HG03439 (cell line): ENCODE results near the gene ABCC9.
"Not testable (repeated sequence)": the region's sequence is repeated elsewhere in the genome, so short reads cannot be mapped to it uniquely, and the experiment has no call there.

Experiments
- ATAC-seq: cut with Tn5 transposase; IDR thresholded peaks from one replicate; pipeline ENCODE4 v1.9.1; 2021; ENCODE audit warnings: mild to moderate bottlenecking, moderate library complexity; ENCODE audit not compliant: unreplicated experiment

Gene ABCC9

DNA sequence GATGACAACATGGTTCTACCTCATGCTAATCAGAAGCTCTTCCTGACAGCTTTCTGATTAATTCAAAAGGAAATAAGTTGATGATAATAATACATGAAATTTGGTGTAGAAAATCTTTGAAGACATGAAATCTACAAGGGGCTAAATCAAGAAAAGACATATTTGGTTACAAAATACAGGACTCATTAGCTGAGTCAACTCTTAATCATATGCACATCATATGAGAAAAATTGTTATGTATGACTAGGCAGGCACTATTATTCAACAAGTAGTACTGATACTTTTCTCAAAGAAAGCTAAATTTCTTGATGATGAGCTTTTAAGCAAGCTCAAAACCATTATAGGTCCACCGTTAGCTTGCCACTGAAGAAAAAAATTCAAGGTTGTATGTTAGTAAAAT is 7.1 kb downstream of the ABCC9 start:
- no peak for ATAC-seq

DNA sequence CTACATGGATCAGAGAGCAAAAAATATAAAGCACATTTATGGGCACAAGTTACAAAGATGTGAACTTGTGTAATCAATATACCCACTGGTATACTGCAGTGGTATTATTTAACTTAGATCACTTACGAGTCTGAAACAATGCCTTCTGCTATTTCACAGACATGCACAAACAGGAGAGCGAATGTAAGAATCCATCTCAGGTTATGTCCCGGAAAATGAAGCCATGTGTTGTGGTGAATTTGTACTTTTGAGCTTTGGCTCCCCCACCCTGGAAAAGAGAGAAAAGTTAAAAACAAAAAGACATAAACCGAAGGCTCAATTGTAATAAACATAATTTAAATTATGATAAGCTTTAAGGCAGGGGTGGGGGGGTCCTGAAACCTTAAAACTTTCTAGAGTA is 7.6 kb downstream of the ABCC9 start:
- no peak for ATAC-seq

DNA sequence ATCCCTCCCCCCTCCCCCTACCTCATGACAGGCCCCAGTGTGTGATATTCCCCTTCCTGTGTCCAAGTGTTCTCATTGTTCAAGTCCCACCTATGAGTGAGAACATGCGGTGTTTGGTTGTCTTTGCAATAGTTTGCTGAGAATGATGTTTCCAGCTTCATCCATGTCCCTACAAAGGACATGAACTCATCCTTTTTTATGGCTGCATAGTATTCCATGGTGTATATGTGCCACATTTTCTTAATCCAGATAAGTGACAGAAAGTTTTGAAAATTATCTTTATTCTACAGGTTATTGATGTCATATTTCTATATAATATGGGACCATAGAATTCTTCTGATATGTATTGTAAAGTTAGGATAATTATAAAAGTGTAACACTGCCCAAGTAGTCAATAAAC is 11.3 kb downstream of the ABCC9 start:
- ATAC-seq = not testable (repeated sequence)

- no peak for ATAC-seq
Observed at GRCh38 chr12:21925296-21925913, 15.8 kb downstream of the ABCC9 start.

- ATAC-seq = no peak
Observed at GRCh38 chr12:21921436-21921835, 19.8 kb downstream of the ABCC9 start.

DNA sequence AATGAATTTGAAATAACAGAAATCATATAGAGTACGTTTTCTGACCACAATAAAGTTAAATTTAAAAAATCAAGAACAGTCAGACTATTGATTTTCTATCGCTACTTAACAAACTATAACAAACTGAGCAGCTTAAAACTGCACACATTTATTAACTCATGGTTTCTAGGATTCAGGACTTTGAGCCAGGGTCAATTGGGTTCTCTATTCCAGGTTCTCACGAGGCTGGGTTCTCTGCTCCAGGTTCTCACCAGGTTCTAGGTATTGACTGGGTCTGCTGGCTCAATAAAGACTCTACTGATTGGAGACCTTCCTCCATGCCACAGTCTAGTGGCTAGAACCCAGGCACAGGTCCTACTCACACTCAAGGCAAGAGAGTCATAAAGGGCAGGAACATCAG is 22.8 kb downstream of the ABCC9 start:
- no peak for ATAC-seq

DNA sequence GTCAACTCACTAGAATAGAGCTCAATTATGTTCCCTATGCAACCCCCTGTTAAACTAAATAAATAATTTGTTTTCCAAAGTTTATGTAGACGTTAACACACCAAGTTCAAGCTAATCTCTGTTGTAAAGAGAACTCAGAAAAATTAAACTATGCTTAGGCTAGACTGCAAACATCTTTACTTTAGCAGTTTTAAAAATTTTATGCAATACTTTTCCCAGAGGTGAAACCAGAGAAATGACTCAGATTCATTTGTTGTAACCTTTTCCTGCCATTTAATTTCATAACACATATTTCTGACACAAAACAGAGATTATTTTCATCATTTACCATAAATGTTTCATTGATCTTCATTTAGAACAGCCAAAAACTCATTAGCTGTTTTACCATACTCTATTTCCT is 27.4 kb downstream of the ABCC9 start:
- ATAC-seq = no peak

DNA sequence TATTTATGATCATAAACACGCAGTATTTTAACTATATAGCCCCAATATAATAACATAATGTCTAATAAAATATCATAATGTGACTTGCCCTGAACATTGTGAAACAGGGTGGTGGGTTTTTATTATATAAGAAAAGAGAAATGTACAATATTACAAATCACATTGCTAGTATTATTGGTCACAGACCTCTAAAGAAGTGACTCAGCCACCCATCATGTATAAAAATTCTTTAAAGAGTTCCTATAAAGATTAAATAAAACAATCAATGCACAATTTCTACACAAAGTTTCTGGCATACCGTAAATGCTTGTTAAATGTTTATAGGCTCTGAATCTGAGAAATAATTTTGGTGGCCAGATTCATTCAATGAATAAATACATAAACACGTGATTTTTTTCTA is 28.9 kb downstream of the ABCC9 start:
- ATAC-seq = no peak

DNA sequence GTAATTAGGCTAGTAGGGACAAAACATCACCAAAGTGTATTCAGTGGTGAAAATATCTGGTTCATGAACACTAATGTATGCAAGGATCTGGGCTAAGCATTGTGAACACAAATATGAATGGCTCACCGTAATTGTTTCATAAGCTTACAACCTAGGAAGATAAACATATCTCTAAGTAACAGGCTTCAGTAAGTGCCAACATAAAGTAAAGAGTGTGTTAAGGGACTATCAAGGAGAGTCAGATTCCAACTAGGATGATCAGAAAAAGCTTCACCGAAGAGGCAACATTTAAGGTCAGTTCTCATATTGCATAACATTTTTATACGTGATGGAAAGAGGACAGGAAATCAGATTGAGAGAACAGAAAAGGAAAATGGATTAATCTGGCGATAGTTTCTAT is 29.4 kb downstream of the ABCC9 start:
- ATAC-seq = no peak

GRCh38 chr12:21910657-21911056 is 30.6 kb downstream of the ABCC9 start:
- no peak for ATAC-seq

DNA sequence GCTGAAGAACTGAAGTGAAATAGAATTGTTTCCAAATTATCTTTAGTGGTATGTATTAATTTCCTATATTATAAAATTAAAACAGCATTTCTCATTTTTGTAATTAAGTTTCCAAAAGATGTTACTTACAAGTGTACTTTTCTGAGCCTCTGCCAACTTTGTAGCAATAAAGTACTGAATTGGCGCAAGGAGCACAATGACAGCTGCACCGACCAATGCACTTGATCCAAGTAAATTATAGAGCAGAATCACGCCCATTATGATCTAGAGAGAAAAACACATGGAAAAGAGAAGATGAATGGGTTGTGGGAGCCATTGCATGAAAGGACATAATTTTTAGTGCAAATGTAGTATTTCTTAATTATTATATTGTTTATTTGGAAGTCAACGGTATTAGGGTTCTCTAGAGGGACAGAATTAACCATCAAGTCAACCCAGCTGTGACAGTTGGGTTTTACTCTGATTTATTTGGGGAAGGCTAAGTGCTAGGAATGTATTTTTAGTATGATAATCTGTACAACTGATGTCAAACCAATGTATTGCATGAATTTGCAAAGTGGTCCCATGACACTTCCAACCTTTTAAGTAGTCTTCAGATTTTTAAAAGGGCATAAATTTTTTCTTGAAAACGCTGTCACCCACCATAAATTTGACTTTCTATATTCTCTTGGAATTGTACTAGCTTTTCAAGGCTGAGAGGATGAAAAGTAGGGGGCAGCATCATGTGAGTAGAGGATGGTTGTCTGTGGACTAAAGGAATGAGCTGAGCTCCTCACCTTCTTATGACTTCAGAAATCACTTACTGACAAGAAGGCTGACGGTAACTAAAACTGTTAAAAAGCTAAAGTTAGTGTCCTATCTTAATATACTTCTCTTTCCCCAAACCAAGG is 33.0 kb downstream of the ABCC9 start:
- ATAC-seq = no peak

GRCh38 chr12:21906919-21907493 is 34.2 kb downstream of the ABCC9 start:
- peak; percentile 56 for ATAC-seq

DNA sequence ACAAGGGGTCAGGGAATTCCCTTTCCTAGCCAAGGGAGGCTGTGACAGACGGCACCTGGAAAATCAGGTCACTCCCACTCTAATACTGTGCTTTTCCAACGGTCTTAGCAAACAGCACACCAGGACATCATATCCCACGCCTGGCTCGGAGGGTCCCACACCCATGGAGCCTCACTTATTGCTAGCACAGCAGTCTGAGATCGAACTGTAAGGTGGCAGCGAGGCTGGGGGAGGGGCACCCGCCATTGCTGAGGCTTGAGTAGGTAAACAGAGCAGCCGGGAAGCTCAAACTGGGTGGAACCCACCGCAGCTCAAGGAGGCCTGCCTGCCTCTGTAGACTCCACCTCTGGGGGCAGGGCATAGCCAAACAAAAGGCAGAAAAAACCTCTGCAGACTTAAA is 41.7 kb downstream of the ABCC9 start:
- not testable (repeated sequence) for ATAC-seq

GRCh38 chr12:21895651-21896050 is 45.6 kb downstream of the ABCC9 start:
- ATAC-seq = no peak

DNA sequence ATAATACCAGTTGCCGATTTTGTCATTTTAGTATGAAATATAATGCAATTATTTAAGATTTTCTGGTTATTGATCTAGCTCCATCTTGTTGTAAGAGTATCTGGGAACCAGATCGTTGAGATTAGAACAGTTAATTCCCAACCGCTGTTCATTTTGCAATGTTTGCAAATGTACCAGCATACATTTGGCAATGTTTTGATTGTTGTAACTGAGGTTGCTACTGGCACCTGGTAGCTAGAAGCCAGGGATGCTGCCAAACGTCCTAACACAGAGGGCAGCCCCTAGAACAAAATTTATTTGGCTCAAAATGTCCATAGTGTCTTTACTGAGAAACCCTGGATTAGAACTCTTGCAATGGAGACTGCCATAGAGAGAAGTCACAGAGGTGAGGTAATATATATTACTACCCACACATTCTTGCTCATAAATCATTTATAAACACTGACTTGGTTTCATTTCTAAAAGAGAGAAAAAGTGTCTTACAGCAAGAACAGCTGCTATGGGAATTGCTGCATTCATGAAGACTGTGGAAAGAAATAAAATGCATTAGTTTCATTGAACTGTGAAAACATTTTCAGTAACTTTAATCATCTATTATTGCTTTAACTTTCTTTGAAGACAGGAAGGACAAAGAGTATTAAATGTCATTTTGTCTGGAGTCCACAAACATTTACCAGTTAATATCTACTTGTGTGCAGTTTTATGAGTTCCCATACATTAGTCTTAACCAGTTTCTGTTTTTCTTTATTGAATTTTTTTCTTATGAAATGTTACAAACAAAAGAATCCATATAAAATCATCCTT is 46.2 kb downstream of the ABCC9 start:
- no peak for ATAC-seq

DNA sequence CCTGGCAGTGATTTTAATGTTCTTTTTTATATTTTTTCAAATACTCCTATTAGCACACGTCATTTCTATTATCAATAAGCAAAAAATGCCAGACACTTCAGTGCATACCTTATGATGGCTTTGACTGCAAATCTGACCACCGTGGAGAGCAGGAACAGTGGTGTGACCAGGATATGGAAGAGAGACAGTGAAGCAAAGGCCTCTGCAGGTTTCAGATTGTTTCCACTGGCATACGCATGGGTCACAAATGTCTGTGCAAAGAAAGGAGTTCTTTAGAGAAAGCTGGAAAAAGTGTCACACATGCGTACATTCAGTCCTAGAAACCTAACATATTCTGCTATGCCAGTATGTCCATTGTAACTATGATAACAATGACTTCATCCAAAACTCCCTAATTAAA is 47.3 kb downstream of the ABCC9 start:
- ATAC-seq = no peak

GRCh38 chr12:21892341-21892740 is 48.9 kb downstream of the ABCC9 start:
- no peak for ATAC-seq

GRCh38 chr12:21891751-21892217 is 49.4 kb downstream of the ABCC9 start:
- ATAC-seq = no peak

- no peak for ATAC-seq
Observed at GRCh38 chr12:21888276-21888863, 52.9 kb downstream of the ABCC9 start.

DNA sequence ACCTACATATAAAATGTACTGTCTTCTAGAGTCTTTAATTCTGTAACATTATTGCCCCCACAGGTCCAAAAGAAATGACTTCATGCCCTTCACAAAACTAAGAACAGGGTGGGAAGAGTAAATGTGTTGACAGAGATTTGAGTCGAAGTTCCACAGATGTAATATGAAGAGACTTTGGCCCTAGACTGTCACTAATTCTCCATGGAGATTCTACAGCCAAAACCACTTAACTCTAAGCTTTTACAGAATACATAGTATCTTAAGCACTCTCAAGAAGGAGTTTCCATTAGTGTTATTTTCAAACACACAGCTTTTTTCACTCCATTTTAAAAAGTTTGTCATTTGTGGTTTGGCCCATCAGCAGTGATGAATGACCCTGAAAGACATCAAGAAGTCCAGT is 56.3 kb downstream of the ABCC9 start:
- ATAC-seq = no peak

DNA sequence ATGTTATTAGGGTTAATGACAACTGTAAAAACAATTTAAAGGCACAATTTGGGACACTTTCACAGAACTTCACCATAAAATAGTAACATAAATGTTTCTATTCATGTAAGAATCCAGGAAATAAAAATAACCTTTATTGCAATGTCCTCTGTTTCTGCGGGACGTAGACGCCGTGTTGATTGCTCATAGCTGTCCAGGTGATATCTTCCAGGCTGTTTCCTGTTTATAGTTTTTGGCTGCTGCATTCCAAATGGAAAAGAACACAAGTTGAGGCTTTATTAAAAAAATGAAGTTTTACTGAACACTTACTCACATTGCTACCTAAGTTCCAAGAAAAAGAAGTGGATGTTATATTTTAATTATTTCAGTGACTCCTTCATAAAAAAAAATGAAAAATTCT is 58.6 kb downstream of the ABCC9 start:
- ATAC-seq = no peak
